IMR-90 (cell line): Measurements from ENCODE around the gene ASPHD2. TPM values are rescaled to one million over a fixed set of nuclear protein-coding genes. Genes with fewer than 3 reads are reported as not detected.

ENCODE experiments used
- ATAC-seq: fragments of 200-7000 bp; cut with Tn5 transposase; 2 replicates; pipeline ENCODE4 v1.9.1; 2020; ENCODE audit warnings: low read depth, mild to moderate bottlenecking, moderate library complexity
- BruUV-seq: library from RNA; stranded (reverse); fragments of 400-500 nt; replicated peaks from 2 replicates; lab custom pipeline; 2021; lab: Mats Ljungman, UMichigan
- CTCF ChIA-PET: fragments of 300-600 bp; formaldehyde crosslinking; extraction: SDS; loops from one replicate; lab custom pipeline; 2021; ENCODE audit warnings: antibody characterized with exemption; lab: Yijun Ruan, JAX
- POLR2A ChIA-PET: fragments of 300-600 bp; sonication (Branson Sonifier 250); formaldehyde crosslinking; loops from one replicate; lab custom pipeline; 2022; ENCODE audit warnings: antibody characterized with exemption; ENCODE audit not compliant: unreplicated experiment; lab: Charles Lee
- DNase-seq: peaks from one replicate; pipeline ENCODE4 v3.0.0; 2013
- H2AFZ ChIP-seq: replicated peaks from 2 replicates; pipeline ENCODE3; 2013; ENCODE audit warnings: low read length, mild to moderate bottlenecking; ENCODE audit not compliant: poor library complexity
- H2AK5ac ChIP-seq: 2 replicates; pipeline ENCODE4 v1.6.1; 2013; ENCODE audit warnings: low read depth, low read length, inconsistent platforms
- H2AK9ac ChIP-seq: replicated peaks from 2 replicates; pipeline ENCODE3; 2013; ENCODE audit warnings: mild to moderate bottlenecking, low read depth, low read length, moderate library complexity; ENCODE audit not compliant: poor library complexity
- H2BK120ac ChIP-seq: 2 replicates; pipeline ENCODE4 v1.6.1; 2013; ENCODE audit warnings: low read depth, low read length, inconsistent platforms
- H2BK15ac ChIP-seq: 3 replicates; pipeline ENCODE4 v1.6.1; 2013; ENCODE audit warnings: low read depth, low read length, inconsistent platforms
- H2BK20ac ChIP-seq: 2 replicates; pipeline ENCODE4 v1.6.1; 2013; ENCODE audit warnings: low read depth, mild to moderate bottlenecking, inconsistent platforms, low read length, moderate library complexity
- H2BK5ac ChIP-seq: 2 replicates; pipeline ENCODE4 v1.6.1; 2013; ENCODE audit warnings: mild to moderate bottlenecking, low read depth, low read length, inconsistent platforms; ENCODE audit not compliant: poor library complexity, severe bottlenecking
- H3K14ac ChIP-seq: replicated peaks from 2 replicates; pipeline ENCODE4 v1.6.1; 2013; ENCODE audit warnings: low read depth, low read length, inconsistent platforms
- H3K18ac ChIP-seq: 2 replicates; pipeline ENCODE4 v1.6.1; 2013; ENCODE audit warnings: low read depth, low read length, control low read depth
- H3K23ac ChIP-seq: 2 replicates; pipeline ENCODE4 v1.6.1; 2013; ENCODE audit warnings: low read depth, low read length, inconsistent platforms
- H3K27ac ChIP-seq: 2 replicates; pipeline ENCODE4 v1.5.1; 2013; ENCODE audit warnings: mild to moderate bottlenecking, control low read depth, low read length; ENCODE audit not compliant: insufficient read depth
- H3K27me3 ChIP-seq: 2 replicates; pipeline ENCODE4 v1.6.1; 2013; ENCODE audit warnings: low read length; ENCODE audit not compliant: control insufficient read depth, insufficient read depth
- H3K36me3 ChIP-seq: 2 replicates; pipeline ENCODE4 v1.6.1; 2013; ENCODE audit warnings: low read length, mixed read lengths; ENCODE audit not compliant: control insufficient read depth, insufficient read depth
- H3K4ac ChIP-seq: 2 replicates; pipeline ENCODE4 v1.6.1; 2013; ENCODE audit warnings: low read depth, low read length, inconsistent platforms
- H3K4me1 ChIP-seq: 2 replicates; pipeline ENCODE4 v1.6.1; 2013; ENCODE audit warnings: low read length, mixed read lengths; ENCODE audit not compliant: control insufficient read depth, insufficient read depth
- H3K4me2 ChIP-seq: 2 replicates; pipeline ENCODE4 v1.6.1; 2013; ENCODE audit warnings: low read depth, mild to moderate bottlenecking, control low read depth, low read length, moderate library complexity
- H3K4me3 ChIP-seq: 2 replicates; pipeline ENCODE4 v1.5.1; 2013; ENCODE audit warnings: low read depth, mild to moderate bottlenecking, control low read depth, low read length, moderate library complexity; ENCODE audit not compliant: insufficient read depth
- H3K56ac ChIP-seq: 2 replicates; pipeline ENCODE4 v1.6.1; 2013; ENCODE audit warnings: low read length, inconsistent platforms; ENCODE audit not compliant: insufficient read depth; ENCODE audit errors: extremely low read depth
- H3K79me1 ChIP-seq, 2 experiments: 2 replicates each; pipeline ENCODE4 v1.6.1; 2013; ENCODE audit warnings: low read length in 2 of 2, inconsistent platforms in 1 of 2, low read depth in 1 of 2
- H3K9ac ChIP-seq: 2 replicates; pipeline ENCODE4 v1.6.1; 2013; ENCODE audit warnings: low read depth, low read length, control low read depth
- H3K9me1 ChIP-seq: 2 replicates; pipeline ENCODE4 v1.6.1; 2013; ENCODE audit warnings: low read length, inconsistent platforms; ENCODE audit not compliant: insufficient read depth
- H3K9me3 ChIP-seq: 2 replicates; pipeline ENCODE4 v1.6.1; 2013; ENCODE audit warnings: low read length; ENCODE audit not compliant: control insufficient read depth, insufficient read depth
- H4K20me1 ChIP-seq: 2 replicates; pipeline ENCODE4 v1.6.1; 2013; ENCODE audit warnings: low read length, inconsistent platforms; ENCODE audit not compliant: insufficient read depth
- H4K5ac ChIP-seq: 2 replicates; pipeline ENCODE4 v1.6.1; 2013; ENCODE audit warnings: mild to moderate bottlenecking, low read depth, low read length, control low read depth
- H4K8ac ChIP-seq, 2 experiments: 2 replicates each; pipeline ENCODE4 v1.6.1; 2013; ENCODE audit warnings: low read depth in 2 of 2, low read length in 2 of 2, control low read depth in 1 of 2, inconsistent platforms in 1 of 2
- H4K91ac ChIP-seq: 2 replicates; pipeline ENCODE4 v1.6.1; 2013; ENCODE audit warnings: low read depth, low read length, inconsistent platforms; ENCODE audit not compliant: insufficient read depth
- BHLHE40 ChIP-seq: fragments of 150-350 bp; IDR thresholded peaks from 2 replicates; pipeline ENCODE4 v1.6.1; 2016; ENCODE audit warnings: mild to moderate bottlenecking, low read depth, low read length
- FOS ChIP-seq: fragments of 150-350 bp; IDR thresholded peaks from 2 replicates; pipeline ENCODE4 v1.6.1; 2016; ENCODE audit warnings: low read depth, low read length
- MXI1 ChIP-seq: IDR thresholded peaks from 2 replicates; pipeline ENCODE4 v1.6.1; 2012; ENCODE audit warnings: low read depth, mild to moderate bottlenecking, low read length, moderate library complexity, borderline replicate concordance
- RAD21 ChIP-seq: IDR thresholded peaks from 2 replicates; pipeline ENCODE4 v1.6.1; 2012; ENCODE audit warnings: low read length, improper control_type of control experiment
- SMC3 ChIP-seq: fragments of 150-350 bp; IDR thresholded peaks from 2 replicates; pipeline ENCODE4 v1.6.1; 2016; ENCODE audit warnings: low read depth, mild to moderate bottlenecking, antibody characterized with exemption, low read length, moderate library complexity
- WGBS, 2 experiments: methylation state at CpG; one replicate each; pipeline versions ENCODE4 v1.1.5 to v1.1.7; 2013; ENCODE audit warnings: missing lambda C conversion rate in 2 of 2; ENCODE audit not compliant: insufficient read length in 1 of 2; ENCODE audit errors: extremely low coverage in 2 of 2; 5-methylcytosine and 5-hydroxymethylcytosine counted together
- dilution Hi-C: fragments of 300-500 bp; cut with HindIII; formaldehyde crosslinking; loops from one replicate; pipeline ENCODE4 v1.14.3; 2018; ENCODE audit warnings: low sequenced_read_pairs; ENCODE audit not compliant: unreplicated experiment
- in situ Hi-C: fragments of 300-500 bp; cut with MboI; formaldehyde crosslinking; loops from 3 replicates; pipeline ENCODE4 v1.14.3; 2019; ENCODE audit warnings: low sequenced_read_pairs, inconsistent platforms, mixed read lengths
- intact Hi-C: fragments of 100-400 bp; cut with micrococcal nuclease; formaldehyde crosslinking; loops from 2 replicates; pipeline ENCODE4 v1.10.0; 2022
- polyA plus RNA-seq, 3 experiments: library from polyadenylated mRNA; depleted of rRNA; stranded (reverse); fragments of >200 nt; gene quantifications; 2 replicates each; pipeline ENCODE4 v1.2.3, GENCODE V29; 2012; ENCODE audit warnings: low replicate concordance in 1 of 3
- total RNA-seq: library from RNA; depleted of rRNA; stranded (reverse); fragments of >200 nt; gene quantifications from 2 replicates; pipeline ENCODE4 v1.2.3, GENCODE V29; 2012
- TF ChIP-seq, protein P1 (sequence below): fragments of 150-350 bp; IDR thresholded peaks from 2 replicates; pipeline ENCODE4 v1.6.1; 2016; ENCODE audit warnings: low read depth, mild to moderate bottlenecking, low read length, moderate library complexity, borderline replicate concordance

The ASPHD2 gene
- total and polyA plus RNA-seq, 2 of the 4 experiments (the other 2 are of a cell fraction) = 1.3 to 1.4 TPM

DNA sequence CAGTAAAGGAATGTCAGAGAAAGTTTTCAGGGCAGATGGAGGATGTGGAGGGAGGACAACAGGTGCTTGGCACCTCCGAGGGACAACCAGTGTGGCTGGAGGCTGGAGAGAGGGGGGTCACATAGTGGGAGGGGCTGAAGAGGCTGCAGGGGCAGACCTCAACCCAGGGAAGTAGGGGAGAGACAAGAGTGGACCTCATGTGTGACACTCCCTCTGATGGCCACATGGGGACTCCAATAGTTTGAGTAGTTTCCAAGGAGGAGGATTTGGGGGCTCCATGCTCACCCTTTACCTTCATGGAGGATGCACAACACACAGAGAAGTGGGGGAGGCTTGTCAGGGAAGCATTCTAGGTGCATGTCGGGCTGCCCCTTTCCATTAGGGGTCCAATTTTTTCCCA, 35.1 kb upstream of the ASPHD2 start:
- Histone ChIP-seq H3K9me3 (no peaks in the 10 kb centered on the region), H3K4ac (no peak overlapping the region), H3K14ac (no peak overlapping the region), H2AFZ (no peak overlapping the region), H2BK120ac (no peak overlapping the region), H2BK15ac (no peak overlapping the region), H3K4me1 (no peaks in the 10 kb centered on the region), H3K56ac (no peak overlapping the region), H3K9ac (no peak overlapping the region), H4K5ac (no peak overlapping the region), H4K20me1 (no peaks in the 10 kb centered on the region), H3K79me1 (no peaks in the 10 kb centered on the region), H3K9me1 (no peaks in the 10 kb centered on the region), H4K8ac (no peak overlapping the region), H3K27me3 (peaks cover 10% of the 10 kb centered on the region), H3K23ac (no peak overlapping the region), H2BK20ac (no peak overlapping the region), H3K18ac (no peak overlapping the region), H3K4me2 (no peak overlapping the region), H4K91ac (no peak overlapping the region), H3K36me3 (no peaks in the 10 kb centered on the region), H2AK5ac (no peak overlapping the region), H3K4me3 (no peak overlapping the region), H2AK9ac (no peak overlapping the region), H2BK5ac (no peak overlapping the region), H3K27ac (no peak overlapping the region)
- WGBS, 2 experiments = no CpG with 5 or more reads among the region's 2 CpGs
- in situ Hi-C loops (no loop called here), intact Hi-C loops (no loop called here), dilution Hi-C loops (no loop called here)
- ChIA-PET CTCF (no interaction called here), POLR2A (no interaction called here)
- ATAC-seq (no peak), DNase-seq (no peak)
- TF ChIP-seq RAD21 (no peak), SMC3 (no peak), FOS (no peak), MXI1 (no peak), BHLHE40 (no peak)
- TF ChIP-seq, protein P1, sequence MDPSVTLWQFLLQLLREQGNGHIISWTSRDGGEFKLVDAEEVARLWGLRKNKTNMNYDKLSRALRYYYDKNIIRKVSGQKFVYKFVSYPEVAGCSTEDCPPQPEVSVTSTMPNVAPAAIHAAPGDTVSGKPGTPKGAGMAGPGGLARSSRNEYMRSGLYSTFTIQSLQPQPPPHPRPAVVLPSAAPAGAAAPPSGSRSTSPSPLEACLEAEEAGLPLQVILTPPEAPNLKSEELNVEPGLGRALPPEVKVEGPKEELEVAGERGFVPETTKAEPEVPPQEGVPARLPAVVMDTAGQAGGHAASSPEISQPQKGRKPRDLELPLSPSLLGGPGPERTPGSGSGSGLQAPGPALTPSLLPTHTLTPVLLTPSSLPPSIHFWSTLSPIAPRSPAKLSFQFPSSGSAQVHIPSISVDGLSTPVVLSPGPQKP = no peak
- BruUV-seq = no TSS peak
